HG03439 (cell line): ENCODE results near the gene CYCS.
"Not testable (repeated sequence)": the region's sequence is repeated elsewhere in the genome, so short reads cannot be mapped to it uniquely, and the experiment has no call there.

Experiments
- ATAC-seq: cut with Tn5 transposase; IDR thresholded peaks from one replicate; pipeline ENCODE4 v1.9.1; 2021; ENCODE audit warnings: mild to moderate bottlenecking, moderate library complexity; ENCODE audit not compliant: unreplicated experiment

CYCS gene

GRCh38 chr7:25125137-25125946 is at the start of gene CYCS:
TSS of gene CYCS (minus strand) at chr7:25125260. CDS start at chr7:25124119, 1,141 bp downstream.
- ATAC-seq: peak; percentile 96

- no peak for ATAC-seq
These were observed 48.1 kb upstream of the CYCS start for GRCh38 chr7:25173184-25173583.

- ATAC-seq: no peak
These were observed 46.5 kb upstream of the CYCS start for GRCh38 chr7:25171516-25171915.

- no peak for ATAC-seq
These were observed 46.0 kb upstream of the CYCS start for GRCh38 chr7:25171071-25171470.

GRCh38 chr7:25169683-25170082 is 44.6 kb upstream of the CYCS start:
- no peak for ATAC-seq

- ATAC-seq: no peak
These were observed 43.1 kb upstream of the CYCS start for GRCh38 chr7:25168145-25168544.

- no peak for ATAC-seq
These were observed 42.3 kb upstream of the CYCS start for GRCh38 chr7:25167262-25167843.

GRCh38 chr7:25159983-25160596 is 35.0 kb upstream of the CYCS start:
- not testable (repeated sequence) for ATAC-seq

- ATAC-seq: no peak
These were observed 33.9 kb upstream of the CYCS start for GRCh38 chr7:25158966-25159365.

- no peak for ATAC-seq
These were observed 26.7 kb upstream of the CYCS start for GRCh38 chr7:25151773-25152172.

- no peak for ATAC-seq
These were observed 24.8 kb upstream of the CYCS start for GRCh38 chr7:25149836-25150235.

GRCh38 chr7:25148772-25149575 is 23.9 kb upstream of the CYCS start:
- ATAC-seq: no peak

- no peak for ATAC-seq
These were observed 18.7 kb upstream of the CYCS start for GRCh38 chr7:25143763-25144162.

GRCh38 chr7:25139536-25139935 is 14.5 kb upstream of the CYCS start:
- ATAC-seq: no peak

- ATAC-seq: no peak
These were observed 9.4 kb upstream of the CYCS start for GRCh38 chr7:25134358-25135010.

- no peak for ATAC-seq
These were observed 7.4 kb upstream of the CYCS start for GRCh38 chr7:25132430-25132829.

GRCh38 chr7:25126751-25127150 is 1.7 kb upstream of the CYCS start:
- no peak for ATAC-seq

GRCh38 chr7:25124465-25125136 is 459 bp downstream of the CYCS start:
- ATAC-seq: peak; percentile 22

GRCh38 chr7:25122373-25122772 is 2.7 kb downstream of the CYCS start:
- ATAC-seq: no peak

GRCh38 chr7:25121599-25121998 is 3.5 kb downstream of the CYCS start:
- no peak for ATAC-seq
